Sigmoid colon (tissue), 4 donors: ENCODE measurements around the gene KCNH3.

Experiments used
- EP300 ChIP-seq, 4 donors: sonication (generic); formaldehyde crosslinking; IDR thresholded peaks; one replicate each; pipeline ENCODE4 v1.6.1; 2017; ENCODE audit warnings: antibody characterized with exemption in 4 of 4
- POLR2AphosphoS5 ChIP-seq, 4 donors: sonication (generic); formaldehyde crosslinking; IDR thresholded peaks; one replicate each; pipeline ENCODE4 v1.6.1; 2017; ENCODE audit warnings: antibody characterized with exemption in 4 of 4
- TF ChIP-seq, protein P1 (sequence below), 4 experiments: fragments of 450-650 bp in 3 of 4; fragments of 200-600 bp in 1 of 4; IDR thresholded peaks; one replicate each; pipeline ENCODE4 v1.5.1; 2016 to 2019; ENCODE audit warnings: antibody characterized with exemption in 4 of 4, mild to moderate bottlenecking in 3 of 4, moderate library complexity in 2 of 4

DNA sequence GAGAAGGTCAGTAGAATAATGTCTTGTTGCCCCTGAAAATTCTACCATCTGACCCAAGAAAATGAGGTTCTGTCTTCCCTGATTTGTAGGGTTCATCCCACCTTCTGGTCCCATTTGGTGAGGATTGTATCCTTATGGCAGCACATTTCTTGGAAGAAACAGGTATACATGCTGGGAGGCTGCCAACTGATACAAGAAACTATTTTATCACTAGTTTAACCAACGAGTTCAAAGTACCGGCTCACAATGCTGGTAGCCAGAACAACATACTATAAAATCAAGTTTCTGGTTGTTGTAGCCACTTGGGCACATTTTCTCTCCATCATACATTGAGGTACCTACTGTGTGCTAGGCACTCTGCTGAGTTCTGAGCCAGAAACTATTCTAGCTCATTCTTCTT, 7.1 kb upstream of the KCNH3 start:
- TF ChIP-seq POLR2AphosphoS5 (IDR thresholded peaks at IDR 0.05): no peak
- TF ChIP-seq, protein P1, sequence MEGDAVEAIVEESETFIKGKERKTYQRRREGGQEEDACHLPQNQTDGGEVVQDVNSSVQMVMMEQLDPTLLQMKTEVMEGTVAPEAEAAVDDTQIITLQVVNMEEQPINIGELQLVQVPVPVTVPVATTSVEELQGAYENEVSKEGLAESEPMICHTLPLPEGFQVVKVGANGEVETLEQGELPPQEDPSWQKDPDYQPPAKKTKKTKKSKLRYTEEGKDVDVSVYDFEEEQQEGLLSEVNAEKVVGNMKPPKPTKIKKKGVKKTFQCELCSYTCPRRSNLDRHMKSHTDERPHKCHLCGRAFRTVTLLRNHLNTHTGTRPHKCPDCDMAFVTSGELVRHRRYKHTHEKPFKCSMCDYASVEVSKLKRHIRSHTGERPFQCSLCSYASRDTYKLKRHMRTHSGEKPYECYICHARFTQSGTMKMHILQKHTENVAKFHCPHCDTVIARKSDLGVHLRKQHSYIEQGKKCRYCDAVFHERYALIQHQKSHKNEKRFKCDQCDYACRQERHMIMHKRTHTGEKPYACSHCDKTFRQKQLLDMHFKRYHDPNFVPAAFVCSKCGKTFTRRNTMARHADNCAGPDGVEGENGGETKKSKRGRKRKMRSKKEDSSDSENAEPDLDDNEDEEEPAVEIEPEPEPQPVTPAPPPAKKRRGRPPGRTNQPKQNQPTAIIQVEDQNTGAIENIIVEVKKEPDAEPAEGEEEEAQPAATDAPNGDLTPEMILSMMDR (IDR thresholded peaks at IDR 0.05): no peak
- no peak for TF ChIP-seq EP300 (IDR thresholded peaks at IDR 0.05)
